GM18526 (cell line): ENCODE measurements around the gene AAK1.

Experiments used
- POLR2A ChIP-seq: IDR thresholded peaks from 3 replicates; pipeline ENCODE4 v1.6.1; 2011; ENCODE audit not compliant: insufficient read length; ENCODE audit errors: extremely low read depth

The AAK1 gene

GRCh38 chr2:69639266-69639665 is 4.3 kb downstream of the AAK1 start:
- no peak for TF ChIP-seq POLR2A

- TF ChIP-seq POLR2A = no peak
These were observed 4.9 kb downstream of the AAK1 start for GRCh38 chr2:69638630-69639029.

GRCh38 chr2:69637923-69638322 is 5.6 kb downstream of the AAK1 start:
- no peak for TF ChIP-seq POLR2A

GRCh38 chr2:69636395-69636794 is 7.1 kb downstream of the AAK1 start:
- TF ChIP-seq POLR2A = no peak

DNA sequence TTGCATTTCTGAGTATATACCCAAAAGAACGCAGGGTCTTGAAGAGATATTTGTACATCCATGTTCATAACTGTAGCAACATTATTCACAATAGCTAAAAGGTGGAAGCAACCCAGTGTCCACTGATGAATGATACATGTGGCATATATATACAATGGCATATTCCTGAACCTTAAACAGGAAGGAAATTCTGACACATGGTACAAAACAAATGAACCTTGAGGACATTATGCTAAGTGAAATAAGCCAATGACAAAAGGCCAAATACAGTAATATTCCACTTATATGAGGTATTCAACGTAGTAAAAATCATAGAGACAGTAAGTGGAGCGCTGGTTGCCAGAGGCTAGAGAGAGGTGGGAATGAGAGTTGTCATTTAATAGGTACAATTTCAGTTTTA is 8.1 kb downstream of the AAK1 start:
- TF ChIP-seq POLR2A = no peak

DNA sequence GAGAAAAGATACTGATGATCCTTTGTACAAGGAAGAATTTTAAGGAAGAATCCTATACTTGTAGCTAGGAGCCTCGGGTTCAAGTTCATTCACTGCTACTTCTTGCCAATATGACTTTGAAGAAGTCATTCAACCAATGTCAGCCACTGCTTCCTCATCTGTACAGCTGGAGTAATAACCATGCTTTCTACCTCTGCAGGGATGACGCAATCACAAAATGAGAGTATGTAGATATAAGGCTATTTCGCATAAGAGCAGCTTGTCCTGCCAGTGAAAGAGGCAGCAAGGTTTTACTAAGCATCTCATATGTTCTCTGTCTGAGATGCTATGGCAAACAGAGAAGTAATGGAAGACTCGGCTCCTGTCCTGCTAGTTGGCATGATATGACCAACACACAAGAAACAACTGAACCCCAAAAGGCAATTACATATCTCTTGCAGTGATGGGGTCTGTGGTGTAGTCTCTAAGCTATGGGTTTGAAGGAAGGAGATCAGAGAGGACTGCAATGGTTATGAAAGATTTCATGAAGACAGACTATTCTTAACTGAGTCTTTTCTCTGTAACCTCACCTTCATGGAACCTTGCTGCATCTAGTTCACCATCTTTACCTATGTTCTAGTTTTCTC is 9.2 kb downstream of the AAK1 start:
- no peak for TF ChIP-seq POLR2A

DNA sequence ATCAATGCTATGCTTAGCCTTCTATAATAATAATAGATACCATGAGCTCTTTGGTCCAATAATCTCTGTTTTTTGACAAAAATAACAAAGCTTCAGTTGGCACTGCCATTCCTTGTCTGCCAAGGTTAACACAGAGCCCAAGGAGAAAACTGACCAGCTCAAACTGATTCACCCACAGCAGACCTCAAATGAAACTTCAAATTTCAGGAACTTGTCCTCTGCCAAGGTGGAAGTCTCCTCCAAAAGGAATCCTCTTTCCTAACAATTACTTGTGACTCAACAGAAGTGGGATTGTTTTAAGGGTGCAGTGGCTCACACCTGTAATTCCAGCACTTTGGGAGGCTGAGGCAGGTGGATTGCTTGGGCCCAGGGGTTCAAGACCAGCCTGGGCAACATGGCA is 12.1 kb downstream of the AAK1 start:
- TF ChIP-seq POLR2A = no peak

DNA sequence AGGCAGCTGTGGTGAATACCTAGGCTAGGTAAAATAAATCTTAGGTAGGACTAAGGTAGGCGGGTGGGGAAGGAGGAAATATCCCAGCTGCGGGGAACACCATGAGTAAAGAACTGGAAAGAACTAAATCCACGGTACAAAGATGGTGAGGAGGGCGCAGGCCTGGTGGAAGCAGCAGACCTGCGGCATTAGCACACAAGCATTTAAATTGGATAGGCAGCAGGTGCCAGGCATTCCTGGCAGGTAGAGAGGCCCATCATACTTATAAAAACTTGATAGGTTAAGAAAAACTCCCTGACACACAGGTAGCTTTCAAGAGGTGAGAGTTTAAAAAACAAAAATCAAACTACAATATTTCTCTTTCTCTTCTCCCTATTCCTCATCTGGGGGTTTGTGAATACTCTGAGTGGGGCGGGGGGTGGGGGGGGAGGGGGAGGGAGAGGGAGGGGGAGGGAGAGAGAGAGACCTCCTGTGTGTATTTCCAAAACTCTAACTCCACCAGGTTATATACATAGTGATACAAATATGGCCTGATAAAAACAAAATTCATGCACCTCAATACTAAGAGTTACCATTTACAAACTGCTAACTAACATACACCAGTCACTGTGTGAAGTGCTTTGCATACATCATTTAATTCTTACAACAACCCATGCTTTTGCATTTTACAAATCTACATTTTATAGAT is 13.5 kb downstream of the AAK1 start:
- no peak for TF ChIP-seq POLR2A

DNA sequence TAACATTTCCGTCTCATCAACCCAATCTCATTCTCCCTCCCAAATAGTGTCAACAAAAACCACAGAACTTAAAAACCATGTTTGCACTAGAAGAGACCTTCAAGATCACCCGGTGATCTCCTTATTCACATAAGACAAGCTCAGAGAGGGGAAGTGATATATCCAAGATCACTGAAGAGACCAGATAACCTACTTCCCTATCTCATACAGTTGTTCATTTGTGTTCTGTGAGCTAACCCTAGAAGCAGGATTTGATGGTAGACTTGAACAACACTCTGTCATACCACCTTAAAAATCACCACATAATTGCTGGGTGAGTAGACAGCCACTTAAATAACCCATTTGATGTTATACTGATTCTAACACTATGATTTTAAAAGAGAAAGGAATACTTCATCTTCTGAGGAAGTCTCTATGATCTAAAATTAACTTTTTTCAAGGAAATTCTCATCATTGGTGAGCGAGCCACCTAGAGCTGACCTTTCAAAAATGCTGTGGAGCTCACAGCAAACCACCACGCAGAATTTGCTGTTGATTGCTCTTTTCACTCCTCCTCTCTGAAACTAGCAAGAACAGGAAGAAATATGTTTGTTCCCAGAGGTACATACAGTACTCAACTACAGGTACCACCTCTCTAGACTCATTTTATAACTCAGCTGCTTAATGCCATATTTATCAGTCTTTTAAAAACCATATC is 15.1 kb downstream of the AAK1 start:
- no peak for TF ChIP-seq POLR2A

DNA sequence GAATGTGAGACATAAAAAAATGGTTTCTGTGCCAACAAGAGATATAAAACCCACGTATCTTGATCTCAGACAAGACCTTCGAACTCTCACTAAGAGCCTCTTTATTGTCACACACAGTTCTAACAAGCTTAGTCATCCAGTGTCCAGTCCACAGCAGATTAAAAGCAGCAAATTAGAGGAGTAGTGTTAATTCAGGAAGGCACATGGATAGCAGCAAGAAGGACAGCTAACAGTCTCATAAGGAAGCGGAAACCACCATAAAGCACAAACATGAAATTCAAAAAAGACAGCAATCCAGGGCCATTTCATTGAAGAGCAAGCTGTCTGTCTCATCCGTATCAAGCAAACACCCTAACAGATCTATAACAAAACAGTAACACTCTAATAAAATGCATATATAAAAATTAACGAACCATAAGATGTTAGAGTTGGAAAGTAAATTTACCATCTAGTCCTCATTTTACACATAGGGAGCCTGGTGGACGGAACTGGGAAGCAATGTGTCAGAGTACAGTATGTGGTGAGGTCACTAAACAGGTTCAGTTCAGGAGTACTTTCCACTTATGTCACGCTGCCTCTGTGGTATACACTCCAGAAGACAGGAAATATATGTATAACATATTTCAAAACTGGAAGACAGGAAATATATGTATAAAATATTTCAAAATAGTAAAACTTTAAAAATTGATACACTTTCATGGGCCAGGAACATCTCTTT is 18.3 kb downstream of the AAK1 start:
- no peak for TF ChIP-seq POLR2A

DNA sequence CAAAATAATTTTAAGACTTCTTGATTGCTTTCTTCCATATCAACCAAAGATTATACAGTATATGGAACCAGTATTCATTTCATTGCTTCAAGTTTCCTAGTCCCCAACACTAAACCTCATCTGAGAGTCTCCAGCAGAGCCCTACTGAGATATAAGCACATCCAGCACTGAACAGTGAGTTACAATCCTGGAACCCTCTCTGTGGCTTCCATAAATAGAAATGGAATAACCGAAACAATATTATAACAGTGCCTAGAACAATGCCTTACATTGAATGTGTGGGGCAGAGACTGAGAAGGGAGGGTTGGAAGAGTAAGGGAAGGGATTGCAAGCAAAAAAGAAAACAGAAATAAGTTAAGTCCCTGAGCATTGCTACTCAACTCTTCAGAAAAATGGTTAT is 18.9 kb downstream of the AAK1 start:
- TF ChIP-seq POLR2A = no peak

DNA sequence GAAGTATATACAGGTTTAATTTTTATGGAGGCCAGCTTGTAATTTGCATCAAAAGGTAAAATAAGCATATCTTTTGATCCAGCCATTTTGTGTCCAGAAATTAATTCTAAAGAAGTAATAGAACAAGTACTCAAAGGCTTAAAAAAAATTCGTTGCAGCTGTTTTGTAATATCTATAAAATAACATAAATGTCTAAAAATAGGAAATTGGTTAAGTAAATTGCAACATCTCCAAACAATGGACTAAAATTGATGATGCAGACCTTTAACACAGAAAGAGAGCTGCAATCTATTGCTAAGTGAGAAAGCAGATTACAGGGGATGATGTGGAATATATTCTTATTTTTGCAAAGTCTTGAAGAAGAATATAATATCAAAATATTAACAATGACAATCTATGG is 19.4 kb downstream of the AAK1 start:
- no peak for TF ChIP-seq POLR2A

DNA sequence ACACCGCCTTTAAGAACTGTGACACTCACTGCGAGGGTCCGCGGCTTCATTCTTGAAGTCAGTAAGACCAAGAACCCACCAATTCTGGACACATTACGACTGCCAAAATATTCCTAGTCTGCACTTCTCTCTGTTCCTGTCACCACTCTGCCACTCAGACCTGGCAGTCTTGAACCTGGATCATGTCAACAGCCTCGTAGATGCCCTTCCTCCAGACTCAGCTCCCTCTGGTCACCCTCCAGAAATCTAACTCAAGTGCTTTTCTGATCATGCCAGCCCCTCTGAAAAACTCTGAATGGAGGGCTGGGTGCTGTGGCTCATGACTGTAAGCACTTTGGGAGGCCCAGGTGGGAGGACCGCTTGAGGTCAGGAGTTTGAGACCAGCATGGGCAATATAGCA is 20.3 kb downstream of the AAK1 start:
- TF ChIP-seq POLR2A = no peak

DNA sequence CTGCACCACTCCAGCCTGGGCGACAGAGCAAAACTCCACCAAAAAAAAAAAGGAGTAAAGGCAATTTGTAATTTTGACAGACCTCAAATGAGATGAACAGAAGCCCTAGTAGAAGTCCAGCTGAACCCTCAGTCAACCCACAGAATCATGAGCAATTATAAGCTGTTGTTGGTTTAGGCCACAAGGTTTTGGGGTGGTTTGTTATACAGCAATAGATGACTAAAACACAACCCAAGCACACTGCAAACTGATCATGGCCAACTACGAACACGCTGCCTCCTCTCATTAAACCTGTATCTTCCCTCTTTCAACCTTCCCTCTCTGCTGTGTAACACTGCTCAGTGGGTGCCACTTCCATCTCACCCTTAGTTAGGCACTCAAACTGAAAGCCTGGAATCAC is 22.1 kb downstream of the AAK1 start:
- TF ChIP-seq POLR2A = no peak

DNA sequence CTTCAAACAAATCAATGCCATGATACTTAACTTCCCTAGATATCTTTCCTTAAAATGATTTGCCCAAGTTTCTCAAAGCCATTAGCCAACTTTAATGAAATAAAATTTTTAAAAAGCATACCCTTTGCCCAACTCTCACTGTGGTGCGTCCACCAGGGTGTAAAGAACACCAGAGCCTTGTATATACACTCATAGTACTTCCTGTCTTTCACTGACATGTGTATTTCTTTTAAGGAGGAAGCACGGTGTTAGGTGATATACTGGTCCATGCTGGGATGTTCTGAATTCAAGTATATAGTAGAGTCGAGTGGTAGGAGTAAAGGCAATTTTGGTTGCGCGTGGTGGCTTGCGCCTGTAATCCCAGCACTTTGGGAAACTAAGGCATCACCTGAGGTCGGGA is 22.7 kb downstream of the AAK1 start:
- TF ChIP-seq POLR2A = no peak

- no peak for TF ChIP-seq POLR2A
These were observed 23.8 kb downstream of the AAK1 start for GRCh38 chr2:69619725-69620124.
